ENCODE data around the gene CHMP1A.
"Not testable (repeated sequence)": the region's sequence is repeated elsewhere in the genome, so short reads cannot be mapped to it uniquely, and the experiment has no call there.

Gene CHMP1A

DNA sequence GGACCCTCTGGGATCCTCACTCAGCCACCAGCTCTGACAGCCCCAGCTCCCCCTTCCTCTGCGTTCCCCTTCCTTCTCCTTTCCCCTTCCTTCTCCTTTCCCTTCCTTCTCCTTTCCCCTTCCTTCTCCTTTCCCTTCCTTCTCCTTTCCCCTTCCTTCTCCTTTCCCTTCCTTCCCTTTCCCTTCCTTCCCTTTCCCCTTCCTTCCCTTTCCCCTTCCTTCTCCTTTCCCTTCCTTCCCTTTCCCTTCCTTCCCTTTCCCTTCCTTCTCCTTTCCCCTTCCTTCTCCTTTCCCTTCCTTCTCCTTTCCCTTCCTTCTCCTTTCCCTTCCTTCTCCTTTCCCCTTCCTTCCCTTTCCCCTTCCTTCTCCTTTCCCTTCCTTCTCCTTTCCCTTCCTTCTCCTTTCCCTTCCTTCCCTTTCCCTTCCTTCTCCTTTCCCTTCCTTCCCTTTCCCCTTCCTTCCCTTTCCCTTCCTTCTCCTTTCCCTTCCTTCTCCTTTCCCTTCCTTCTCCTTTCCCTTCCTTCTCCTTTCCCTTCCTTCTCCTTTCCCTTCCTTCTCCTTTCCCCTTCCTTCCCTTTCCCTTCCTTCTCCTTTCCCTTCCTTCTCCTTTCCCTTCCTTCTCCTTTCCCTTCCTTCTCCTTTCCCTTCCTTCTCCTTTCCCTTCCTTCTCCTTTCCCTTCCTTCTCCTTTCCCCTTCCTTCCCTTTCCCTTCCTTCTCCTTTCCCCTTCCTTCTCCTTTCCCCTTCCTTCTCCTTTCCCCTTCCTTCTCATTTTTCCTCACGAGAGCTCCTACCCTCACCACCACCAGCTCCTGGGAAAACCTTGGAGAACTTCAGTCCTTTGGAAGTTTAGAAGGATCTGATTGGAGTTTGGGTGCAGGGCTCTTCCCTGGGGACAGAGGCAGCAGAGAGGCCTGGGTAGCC is 22.8 kb downstream of the CHMP1A start:
- H2BK12ac ChIP-seq (ENCODE audit: low read length); H3K18ac ChIP-seq (ENCODE audit: low read length); H3K36me3 ChIP-seq (ENCODE audit: control insufficient read depth in 1 of 2, insufficient read depth in 2 of 2, low read length in 2 of 2); H3K9ac ChIP-seq (ENCODE audit: low read length); DNase-seq; H3K14ac ChIP-seq (ENCODE audit: low read length); H3K4ac ChIP-seq (ENCODE audit: low read depth, low read length); H3K27me3 ChIP-seq (ENCODE audit: insufficient read depth, low read length); H3K9me3 ChIP-seq (ENCODE audit: insufficient read depth, low read depth, low read length); H2BK120ac ChIP-seq (ENCODE audit: insufficient read depth, low read length, poor library complexity); H4K8ac ChIP-seq (ENCODE audit: low read depth, low read length); H3K79me1 ChIP-seq (ENCODE audit: low read length); H2AFZ ChIP-seq (ENCODE audit: insufficient read depth, low read length, poor library complexity); H3K27ac ChIP-seq (ENCODE audit: low read depth, low read length); H2AK5ac ChIP-seq (ENCODE audit: low read length); H4K12ac ChIP-seq (ENCODE audit: low read depth, low read length); H3K4me2 ChIP-seq (ENCODE audit: low read length); H4K91ac ChIP-seq (ENCODE audit: low read depth, low read length); H3K4me1 ChIP-seq (ENCODE audit: control insufficient read depth in 1 of 2, insufficient read depth in 2 of 2, low read length in 2 of 2); H3K23ac ChIP-seq (ENCODE audit: low read length); H2BK5ac ChIP-seq (ENCODE audit: low read depth, low read length, poor library complexity); H3K79me2 ChIP-seq (ENCODE audit: control insufficient read depth, insufficient read depth, low read length, poor library complexity); H3K4me3 ChIP-seq (ENCODE audit: low read depth, low read length): not testable (repeated sequence)
- WGBS (ENCODE audit: extremely low coverage, insufficient coverage, insufficient read length) = 100% methylated on average over 1 of the region's 2 CpGs

DNA sequence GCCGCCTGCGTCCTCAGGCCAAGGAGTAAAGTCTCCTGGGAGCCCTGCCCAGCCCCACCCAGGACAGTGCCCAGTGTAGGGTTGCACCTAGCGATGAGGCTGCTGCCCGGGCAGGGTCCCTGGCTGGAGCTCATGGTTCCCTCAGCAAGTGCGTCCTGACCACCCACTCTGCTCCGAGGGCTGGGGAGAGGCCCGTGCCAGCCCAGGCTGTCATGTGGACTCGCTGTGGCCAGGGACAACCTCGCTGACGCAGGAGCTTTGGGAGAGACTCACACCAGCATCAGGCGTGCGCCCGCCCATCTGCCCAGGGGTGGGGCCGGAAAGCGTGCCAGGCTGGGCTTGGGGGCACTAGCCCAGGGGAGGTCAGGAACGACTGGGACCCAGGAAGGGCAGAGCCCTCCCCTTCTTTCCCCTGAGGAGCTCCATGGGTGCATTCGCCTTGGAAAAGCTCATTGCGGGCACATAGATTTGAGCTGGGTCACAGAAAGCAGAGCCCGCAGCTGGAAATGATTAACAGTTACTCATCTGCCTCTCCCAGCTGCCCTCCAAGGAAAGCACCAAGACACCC is 24.4 kb downstream of the CHMP1A start:
- peak in 1 of 2 donors; percentile 16 for DNase-seq
- H3K23ac ChIP-seq (ENCODE audit: low read length) = no peak overlapping the region
- no peak overlapping the region for H3K14ac ChIP-seq (ENCODE audit: low read length)
- no CpG with 5 or more reads among the region's 19 CpGs for WGBS (ENCODE audit: extremely low coverage, insufficient coverage, insufficient read length)
- H4K8ac ChIP-seq (ENCODE audit: low read depth, low read length) = no peak overlapping the region
- H2BK120ac ChIP-seq (ENCODE audit: insufficient read depth, low read length, poor library complexity) = no peak overlapping the region
- no peak overlapping the region for H3K4me3 ChIP-seq (ENCODE audit: low read depth, low read length)
- H3K9ac ChIP-seq (ENCODE audit: low read length) = no peak overlapping the region
- no peaks in the 10 kb centered on the region for H3K79me2 ChIP-seq (ENCODE audit: control insufficient read depth, insufficient read depth, low read length, poor library complexity)
- no peak overlapping the region for H2BK5ac ChIP-seq (ENCODE audit: low read depth, low read length, poor library complexity)
- no peak overlapping the region for H3K18ac ChIP-seq (ENCODE audit: low read length)
- no peaks in the 10 kb centered on the region for H3K36me3 ChIP-seq (ENCODE audit: control insufficient read depth in 1 of 2, insufficient read depth in 2 of 2, low read length in 2 of 2)
- H2AK5ac ChIP-seq (ENCODE audit: low read length) = no peak overlapping the region
- H2AFZ ChIP-seq (ENCODE audit: insufficient read depth, low read length, poor library complexity) = no peak overlapping the region
- H2BK12ac ChIP-seq (ENCODE audit: low read length) = no peak overlapping the region
- H4K91ac ChIP-seq (ENCODE audit: low read depth, low read length) = no peak overlapping the region
- H3K4me1 ChIP-seq (ENCODE audit: control insufficient read depth in 1 of 2, insufficient read depth in 2 of 2, low read length in 2 of 2) = peaks cover 0 to 7% of the 10 kb centered on the region in 2 experiments
- peaks cover 6% of the 10 kb centered on the region for H3K9me3 ChIP-seq (ENCODE audit: insufficient read depth, low read depth, low read length)
- no peak overlapping the region for H4K12ac ChIP-seq (ENCODE audit: low read depth, low read length)
- peaks cover 3% of the 10 kb centered on the region for H3K27me3 ChIP-seq (ENCODE audit: insufficient read depth, low read length)
- no peak overlapping the region for H3K4ac ChIP-seq (ENCODE audit: low read depth, low read length)
- H3K27ac ChIP-seq (ENCODE audit: low read depth, low read length) = no peak overlapping the region
- no peaks in the 10 kb centered on the region for H3K79me1 ChIP-seq (ENCODE audit: low read length)
- no peak overlapping the region for H3K4me2 ChIP-seq (ENCODE audit: low read length)

GRCh38 chr16:89629827-89630610 is 27.5 kb downstream of the CHMP1A start:
- H3K4me2 ChIP-seq (ENCODE audit: low read length) = no peak overlapping the region

More at GRCh38 chr16:89629827-89630610, 27.5 kb downstream of the CHMP1A start:
- H3K27ac ChIP-seq (ENCODE audit: low read depth, low read length) = no peak overlapping the region
- no CpG with 5 or more reads among the region's 17 CpGs for WGBS (ENCODE audit: extremely low coverage, insufficient coverage, insufficient read length)
- no peak overlapping the region for H3K4me3 ChIP-seq (ENCODE audit: low read depth, low read length)
- H2AFZ ChIP-seq (ENCODE audit: insufficient read depth, low read length, poor library complexity) = no peak overlapping the region
- H3K79me1 ChIP-seq (ENCODE audit: low read length) = no peaks in the 10 kb centered on the region
- no peak overlapping the region for H4K91ac ChIP-seq (ENCODE audit: low read depth, low read length)
- no peak overlapping the region for H2BK120ac ChIP-seq (ENCODE audit: insufficient read depth, low read length, poor library complexity)
- no peak overlapping the region for H3K14ac ChIP-seq (ENCODE audit: low read length)
- no peaks in the 10 kb centered on the region for H3K36me3 ChIP-seq (ENCODE audit: control insufficient read depth in 1 of 2, insufficient read depth in 2 of 2, low read length in 2 of 2)
- no peak overlapping the region for H3K18ac ChIP-seq (ENCODE audit: low read length)
- peaks cover 3% of the 10 kb centered on the region for H3K27me3 ChIP-seq (ENCODE audit: insufficient read depth, low read length)
- H3K4ac ChIP-seq (ENCODE audit: low read depth, low read length) = no peak overlapping the region
- no peak overlapping the region for H2BK5ac ChIP-seq (ENCODE audit: low read depth, low read length, poor library complexity)
- no peak overlapping the region for H2AK5ac ChIP-seq (ENCODE audit: low read length)
- no peak overlapping the region for H2BK12ac ChIP-seq (ENCODE audit: low read length)
- H3K4me1 ChIP-seq (ENCODE audit: control insufficient read depth in 1 of 2, insufficient read depth in 2 of 2, low read length in 2 of 2) = peaks cover 3 to 5% of the 10 kb centered on the region in 2 experiments
- peaks cover 6% of the 10 kb centered on the region for H3K9me3 ChIP-seq (ENCODE audit: insufficient read depth, low read depth, low read length)
- H3K79me2 ChIP-seq (ENCODE audit: control insufficient read depth, insufficient read depth, low read length, poor library complexity) = no peaks in the 10 kb centered on the region
- DNase-seq = peak; percentile 15 to 49
- H4K12ac ChIP-seq (ENCODE audit: low read depth, low read length) = no peak overlapping the region
- H3K23ac ChIP-seq (ENCODE audit: low read length) = no peak overlapping the region
- no peak overlapping the region for H4K8ac ChIP-seq (ENCODE audit: low read depth, low read length)
- no peak overlapping the region for H3K9ac ChIP-seq (ENCODE audit: low read length)

Measured in trophoblast cell (in vitro differentiated cells and primary cell).